Esophagus squamous epithelium (tissue), 5 donors: Measurements from ENCODE around the gene PPP1R12C. TPM values are rescaled to one million over a fixed set of nuclear protein-coding genes. Genes with fewer than 3 reads are reported as not detected.
A peak's percentile ranks its signal among the peaks of the same experiment; 100 is the strongest.

Experiments
- DNase-seq: peaks from one replicate; lab custom pipeline; 2025; lab: John Stamatoyannopoulos, UW
- H3K27ac ChIP-seq, 4 donors: fragments of 200-600 bp; sonication (generic); one replicate each; pipeline ENCODE4 v1.5.1; 2016 to 2019; ENCODE audit warnings: mild to moderate bottlenecking in 1 of 4
- H3K27me3 ChIP-seq, 4 donors: fragments of 200-600 bp; sonication (generic); 1 replicate in 3 of 4; 2 replicates in 1 of 4; pipeline versions ENCODE4 v1.5.1 to v1.6.0; 2017 to 2021; ENCODE audit warnings: antibody characterized with exemption in 1 of 4
- H3K36me3 ChIP-seq, 3 donors: fragments of 200-600 bp; sonication (generic); one replicate each; pipeline ENCODE4 v1.5.1; 2016 to 2019
- H3K4me1 ChIP-seq, 3 donors: fragments of 200-600 bp; sonication (generic); one replicate each; pipeline ENCODE4 v1.5.1; 2017 to 2019
- H3K4me3 ChIP-seq, 4 donors: fragments of 200-600 bp; sonication (generic); 1 replicate in 3 of 4; 2 replicates in 1 of 4; pipeline ENCODE4 v1.5.1; 2016 to 2019; ENCODE audit warnings: mild to moderate bottlenecking in 2 of 4, moderate library complexity in 1 of 4
- H3K9me3 ChIP-seq, 3 donors: fragments of 200-600 bp; sonication (generic); one replicate each; pipeline ENCODE4 v1.5.1; 2016 to 2019
- CTCF ChIP-seq, 6 experiments: fragments of 450-650 bp in 4 of 6; fragments of 200-600 bp in 2 of 6; sonication (generic) in 2 of 6; IDR thresholded peaks; one replicate each; pipeline ENCODE4 v1.5.1; 2016 to 2019; ENCODE audit warnings: antibody characterized with exemption in 6 of 6, mild to moderate bottlenecking in 4 of 6, moderate library complexity in 4 of 6
- POLR2A ChIP-seq, 4 donors: fragments of 450-650 bp; IDR thresholded peaks; one replicate each; pipeline ENCODE4 v1.6.1; 2017; ENCODE audit warnings: antibody characterized with exemption in 4 of 4, mild to moderate bottlenecking in 4 of 4, moderate library complexity in 3 of 4
- WGBS, 2 donors: methylation state at CpG; one replicate each; pipeline ENCODE4 v1.1.5; 2018; 5-methylcytosine and 5-hydroxymethylcytosine counted together
- intact Hi-C: fragments of 100-400 bp; cut with DNase I; formaldehyde crosslinking; loops from one replicate; pipeline ENCODE4 v1.15.0; 2022
- total RNA-seq, 4 donors: library from RNA; depleted of rRNA; stranded (reverse); fragments of >200 nt; gene quantifications; one replicate each; pipeline ENCODE4 v1.1.0, GENCODE V29; 2016
- donor health status: DM: yes; HTN: yes; CAD: no.

PPP1R12C gene
- total RNA-seq, 4 donors from 2014 or later, result 35.1 to 89.1 (median 43.7) TPM

GRCh38 chr19:55149078-55150003, 31.9 kb upstream of the PPP1R12C start, which contains the start of gene TNNT1:
TSS of gene TNNT1 (minus strand) at chr19:55149206. CDS start at chr19:55147157, 2,049 bp downstream.
- intact Hi-C loops, result no loop called here

GRCh38 chr19:55147545-55148251, 30.3 kb upstream of the PPP1R12C start:
- no peak for DNase-seq
- Histone ChIP-seq H3K36me3 (no peaks in the 10 kb centered on the region), H3K27ac (no peak overlapping the region), H3K27me3 (peaks cover 0 to 80% (median 13%) of the 10 kb centered on the region in 4 donors), H3K9me3 (no peaks in the 10 kb centered on the region), H3K4me3 (no peak overlapping the region), H3K4me1 (peaks cover 7 to 18% (median 12%) of the 10 kb centered on the region in 3 donors)
- TF ChIP-seq POLR2A (IDR thresholded peaks at IDR 0.05) (no peak), CTCF (IDR thresholded peaks at IDR 0.05) (no peak)
- intact Hi-C loops, result no loop called here
- WGBS, 2 donors, result 14 to 28% methylated on average over 2 to 4 of the region's 9 CpGs

More at GRCh38 chr19:55149078-55150003, 31.9 kb upstream of the PPP1R12C start, which contains the start of gene TNNT1:
- H3K36me3 ChIP-seq, result no peaks in the 10 kb centered on the region
- H3K27ac ChIP-seq, result no peak within 1 kb of the TSS
- peaks cover 7 to 18% (median 12%) of the 10 kb centered on the region in 3 donors for H3K4me1 ChIP-seq
- no peaks in the 10 kb centered on the region for H3K9me3 ChIP-seq
- TF ChIP-seq POLR2A (IDR thresholded peaks at IDR 0.05) (no peak), CTCF (IDR thresholded peaks at IDR 0.05) (no peak)
- DNase-seq, result no peak
- peaks cover 0 to 72% (median 12%) of the 10 kb centered on the region in 4 donors for H3K27me3 ChIP-seq
- H3K4me3 ChIP-seq, result no peak within 1 kb of the TSS
- WGBS, 2 donors, result 26 to 28% methylated on average over 10 to 11 of the region's 18 CpGs

DNA sequence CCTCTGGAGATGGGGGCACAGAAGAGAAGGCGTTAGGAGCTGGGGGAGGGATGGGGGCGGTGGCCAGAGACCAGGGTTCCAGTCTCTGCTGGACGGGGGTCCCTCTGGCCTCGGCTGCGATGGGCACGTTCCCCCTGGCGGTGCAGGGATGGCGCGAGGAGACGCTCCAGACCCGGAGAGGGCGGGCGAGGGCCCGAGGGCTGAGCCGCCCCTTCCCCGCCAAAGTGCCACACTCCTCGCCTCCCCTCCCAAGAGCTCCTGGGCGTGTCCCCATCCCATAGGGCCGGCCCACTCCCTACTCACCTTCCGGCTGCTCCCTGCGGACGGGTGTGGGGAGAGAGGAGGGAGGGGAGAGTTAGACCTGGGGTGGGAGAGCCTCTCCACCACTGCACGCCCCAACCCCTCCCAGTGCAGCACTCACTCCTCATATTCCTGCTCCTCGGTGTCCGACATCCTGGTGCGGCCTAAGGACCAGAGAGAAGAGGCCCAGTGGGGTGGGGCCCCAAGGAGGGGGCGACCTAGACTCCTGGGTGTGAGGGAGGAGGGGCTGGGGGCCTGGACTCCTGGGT, 29.4 kb upstream of the PPP1R12C start:
- 7% methylated on average over 3 of the region's 27 CpGs; no CpG with 5 or more reads in 1 of the 2 donors for WGBS, 2 donors

GRCh38 chr19:55146078-55146704, 28.8 kb upstream of the PPP1R12C start:
- peaks cover 0 to 96% (median 13%) of the 10 kb centered on the region in 4 donors for H3K27me3 ChIP-seq
- peak overlapping the region in 1 of 4 donors; percentile 17 for H3K27ac ChIP-seq
- WGBS, 2 donors, result 0% methylated on average over 2 of the region's 41 CpGs; no CpG with 5 or more reads in 1 of the 2 donors
- peak overlapping the region; percentile 11 to 61 (median 40) for H3K4me3 ChIP-seq
- TF ChIP-seq POLR2A (IDR thresholded peaks at IDR 0.05), result no peak
- TF ChIP-seq CTCF (IDR thresholded peaks at IDR 0.05), result peak in 5 of 6 experiments; percentile 15 to 55 (median 47)
- H3K36me3 ChIP-seq, result no peaks in the 10 kb centered on the region
- H3K4me1 ChIP-seq, result peaks cover 7 to 22% (median 12%) of the 10 kb centered on the region in 3 donors
- no peak for DNase-seq
- H3K9me3 ChIP-seq, result no peaks in the 10 kb centered on the region
- intact Hi-C loops, result no loop called here

More for the DNA sequence above, 29.4 kb upstream of the PPP1R12C start:
- H3K9me3 ChIP-seq, result no peaks in the 10 kb centered on the region
- peak overlapping the region in 1 of 4 donors; percentile 17 for H3K27ac ChIP-seq
- H3K4me3 ChIP-seq, result peak overlapping the region; percentile 11 to 61 (median 40)
- TF ChIP-seq POLR2A (IDR thresholded peaks at IDR 0.05), result no peak
- no peak for TF ChIP-seq CTCF (IDR thresholded peaks at IDR 0.05)
- intact Hi-C loops, result no loop called here
- peaks cover 0 to 90% (median 13%) of the 10 kb centered on the region in 4 donors for H3K27me3 ChIP-seq
- H3K4me1 ChIP-seq, result peaks cover 7 to 18% (median 12%) of the 10 kb centered on the region in 3 donors
- no peak for DNase-seq
- H3K36me3 ChIP-seq, result no peaks in the 10 kb centered on the region
